Measurements from ENCODE around the gene SPECC1.

Gene SPECC1

DNA sequence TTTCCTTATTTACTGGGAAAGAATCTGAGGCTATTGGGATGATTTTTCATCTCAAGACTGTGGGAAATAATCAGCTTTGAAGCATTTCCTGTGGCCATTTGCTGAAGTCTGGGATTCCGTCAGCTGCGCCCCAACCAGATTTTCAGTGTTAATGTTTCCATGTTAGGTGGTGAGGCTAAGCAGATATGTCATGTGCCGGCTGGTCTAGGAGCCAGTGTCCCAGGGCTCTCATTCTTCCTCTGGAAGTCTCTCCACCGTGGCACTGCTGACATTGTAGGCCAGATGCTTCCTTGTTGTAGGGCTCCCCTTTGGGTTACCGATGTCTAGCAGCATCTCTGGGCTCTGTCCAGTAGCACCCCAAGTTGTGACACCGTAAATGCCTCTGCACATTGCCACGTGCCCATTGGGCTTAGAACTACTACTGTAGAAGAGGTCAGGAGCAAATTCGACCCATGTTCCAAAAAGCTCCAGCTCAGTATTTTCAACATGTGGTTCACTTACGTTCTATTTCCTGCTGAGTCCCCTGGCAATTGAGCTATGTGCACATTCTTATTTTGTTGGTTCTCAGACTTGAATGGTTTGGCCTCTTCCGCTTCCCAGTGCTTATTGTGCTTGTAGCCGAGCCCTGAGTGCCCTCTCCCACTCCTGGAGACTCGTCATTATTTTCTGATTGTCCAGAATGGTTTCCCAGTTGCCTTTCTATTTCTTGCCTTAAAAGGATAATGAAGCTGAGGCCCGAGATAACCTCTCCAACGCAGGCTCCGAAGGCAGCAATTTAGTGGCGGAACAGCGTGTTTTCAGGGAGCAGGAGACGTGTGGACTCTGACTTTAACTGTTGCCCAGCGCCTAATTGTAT lies 82.2 kb downstream of the SPECC1 start:
- DNase-seq (ENCODE audit: low read depth), result peak; percentile 80

DNA sequence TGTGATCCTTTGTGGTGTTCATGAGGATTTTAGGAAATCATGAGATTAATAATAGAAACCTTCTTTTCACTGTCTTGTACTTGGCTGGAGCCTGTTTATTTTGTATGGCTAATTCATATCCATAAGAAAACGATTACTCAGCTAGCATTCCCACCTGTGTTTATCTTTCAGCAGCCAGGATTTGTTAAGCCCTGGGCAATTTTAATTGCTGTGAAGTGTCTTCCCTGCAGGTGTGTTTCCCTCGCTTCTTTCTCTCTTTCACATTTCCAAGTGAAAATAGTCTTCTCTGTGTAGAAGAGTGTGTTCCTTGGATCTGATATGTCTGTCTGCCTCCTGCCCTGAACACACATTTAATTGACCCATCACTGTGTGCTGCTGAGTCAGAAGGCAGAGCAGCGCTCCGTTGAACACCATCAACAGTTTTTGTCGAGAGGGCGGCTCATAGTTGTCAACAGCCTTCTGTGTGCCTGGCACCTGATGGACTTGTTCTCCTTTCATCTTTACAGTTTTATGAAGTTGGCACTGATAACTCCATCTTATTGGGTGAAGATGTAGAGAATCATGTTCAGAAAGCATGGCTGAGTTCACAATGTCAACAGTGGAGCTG lies 83.2 kb downstream of the SPECC1 start:
- TF ChIP-seq, protein P1, sequence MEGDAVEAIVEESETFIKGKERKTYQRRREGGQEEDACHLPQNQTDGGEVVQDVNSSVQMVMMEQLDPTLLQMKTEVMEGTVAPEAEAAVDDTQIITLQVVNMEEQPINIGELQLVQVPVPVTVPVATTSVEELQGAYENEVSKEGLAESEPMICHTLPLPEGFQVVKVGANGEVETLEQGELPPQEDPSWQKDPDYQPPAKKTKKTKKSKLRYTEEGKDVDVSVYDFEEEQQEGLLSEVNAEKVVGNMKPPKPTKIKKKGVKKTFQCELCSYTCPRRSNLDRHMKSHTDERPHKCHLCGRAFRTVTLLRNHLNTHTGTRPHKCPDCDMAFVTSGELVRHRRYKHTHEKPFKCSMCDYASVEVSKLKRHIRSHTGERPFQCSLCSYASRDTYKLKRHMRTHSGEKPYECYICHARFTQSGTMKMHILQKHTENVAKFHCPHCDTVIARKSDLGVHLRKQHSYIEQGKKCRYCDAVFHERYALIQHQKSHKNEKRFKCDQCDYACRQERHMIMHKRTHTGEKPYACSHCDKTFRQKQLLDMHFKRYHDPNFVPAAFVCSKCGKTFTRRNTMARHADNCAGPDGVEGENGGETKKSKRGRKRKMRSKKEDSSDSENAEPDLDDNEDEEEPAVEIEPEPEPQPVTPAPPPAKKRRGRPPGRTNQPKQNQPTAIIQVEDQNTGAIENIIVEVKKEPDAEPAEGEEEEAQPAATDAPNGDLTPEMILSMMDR (conservative IDR thresholded peaks at IDR 0.05; ENCODE audit: low read length), result no peak
- H3K4me3 ChIP-seq (ENCODE audit: low read length), result no peak overlapping the region
- DNase-seq (ENCODE audit: low read depth), result no peak

More for the DNA sequence above, 82.2 kb downstream of the SPECC1 start:
- TF ChIP-seq, protein P1 (conservative IDR thresholded peaks at IDR 0.05; ENCODE audit: low read length), result no peak
- no peak overlapping the region for H3K4me3 ChIP-seq (ENCODE audit: low read length)

DNA sequence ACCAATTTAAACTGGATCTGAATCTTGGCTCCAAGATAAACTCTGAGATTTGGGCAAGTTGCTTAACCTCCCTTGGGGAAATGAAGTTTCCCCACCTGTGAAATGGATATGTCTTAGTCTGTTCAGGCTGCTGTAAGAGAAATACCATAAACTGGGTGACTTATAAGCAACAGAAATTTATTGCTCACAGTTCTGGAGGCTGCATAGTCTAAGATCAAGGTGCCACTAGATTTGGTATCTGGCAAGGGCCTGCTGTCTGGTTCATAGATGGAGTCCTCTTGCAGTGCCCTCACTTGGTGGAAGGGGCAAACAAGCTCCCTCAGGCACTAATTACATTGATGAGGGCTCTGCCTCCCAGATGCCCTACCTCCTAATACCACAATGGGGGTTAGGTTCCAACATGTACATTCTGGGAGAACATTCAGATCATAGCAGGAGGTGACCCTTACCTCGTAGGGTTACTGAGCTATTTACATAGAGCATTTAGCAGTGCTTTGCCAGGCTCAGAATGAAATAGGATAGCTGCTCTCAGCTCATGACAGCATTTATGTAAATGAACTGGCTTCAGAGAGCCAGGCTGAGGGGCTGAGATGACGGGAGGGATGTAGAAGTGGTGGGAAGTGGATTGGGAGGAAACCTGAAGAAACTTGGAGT lies 83.9 kb downstream of the SPECC1 start:
- TF ChIP-seq, protein P1 (conservative IDR thresholded peaks at IDR 0.05; ENCODE audit: low read length), result no peak
- DNase-seq (ENCODE audit: low read depth), result no peak
- no peak overlapping the region for H3K4me3 ChIP-seq (ENCODE audit: low read length)

DNA sequence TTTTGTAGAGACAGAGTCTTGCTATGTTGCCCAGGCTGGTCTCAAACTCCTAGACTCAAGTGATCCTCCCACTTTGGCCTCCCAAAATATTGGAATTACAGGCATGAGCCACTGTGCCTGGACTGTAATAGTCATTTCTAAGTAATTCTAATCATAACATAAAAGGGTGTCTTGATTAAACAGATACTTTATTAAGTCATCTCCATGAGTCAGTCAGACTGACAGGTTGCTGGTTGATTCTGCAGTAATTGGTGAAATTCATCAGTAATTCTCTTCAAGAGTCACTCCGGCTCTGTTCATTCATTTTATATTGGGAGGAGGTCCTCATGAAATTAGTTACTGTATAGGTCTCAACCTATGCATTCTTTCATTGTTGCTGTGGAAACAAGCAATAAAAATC lies 85.6 kb downstream of the SPECC1 start:
- TF ChIP-seq, protein P1 (conservative IDR thresholded peaks at IDR 0.05; ENCODE audit: low read length), result no peak

DNA sequence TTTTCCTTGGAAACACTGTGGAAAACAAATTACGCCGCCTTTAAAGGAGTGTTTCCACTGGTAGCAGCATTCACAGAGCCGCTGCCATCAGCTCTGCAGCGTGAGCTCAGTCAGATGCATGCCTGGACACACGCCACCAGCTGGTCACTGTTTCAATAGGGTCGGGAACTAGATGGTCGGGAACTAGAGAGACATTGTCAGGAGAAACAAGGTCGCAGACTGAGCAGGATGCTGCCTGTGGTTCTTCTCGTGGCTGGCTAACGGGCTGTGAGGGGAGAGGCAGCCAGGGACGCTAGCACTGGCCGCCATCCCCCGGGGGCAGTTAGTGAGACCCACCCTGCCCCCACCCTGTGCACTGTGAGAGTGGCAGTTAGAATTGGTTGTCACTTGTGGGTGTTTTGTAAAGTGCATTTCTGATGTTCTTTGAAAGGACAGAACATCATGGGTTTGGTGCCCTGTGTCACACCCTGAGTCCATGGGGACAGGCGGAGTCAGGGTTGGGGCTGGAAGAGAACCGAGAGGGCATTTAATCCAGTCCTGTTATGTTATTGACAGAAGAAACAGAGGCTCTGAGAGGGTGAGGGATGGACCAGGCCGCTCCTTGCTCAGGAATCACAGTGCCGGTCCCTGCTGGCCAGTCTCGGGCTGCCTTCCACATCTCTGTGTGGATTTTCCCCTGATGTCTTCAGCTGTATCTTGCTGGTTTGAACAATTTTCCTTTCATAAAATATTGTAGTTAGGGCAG lies 86.3 kb downstream of the SPECC1 start:
- TF ChIP-seq, protein P1 (conservative IDR thresholded peaks at IDR 0.05; ENCODE audit: low read length), result peak; percentile 52
- peak; percentile 35 for DNase-seq (ENCODE audit: low read depth)
- no peak overlapping the region for H3K4me3 ChIP-seq (ENCODE audit: low read length)

More for the DNA sequence above, 85.6 kb downstream of the SPECC1 start:
- no peak overlapping the region for H3K4me3 ChIP-seq (ENCODE audit: low read length)
- DNase-seq (ENCODE audit: low read depth), result no peak

DNA sequence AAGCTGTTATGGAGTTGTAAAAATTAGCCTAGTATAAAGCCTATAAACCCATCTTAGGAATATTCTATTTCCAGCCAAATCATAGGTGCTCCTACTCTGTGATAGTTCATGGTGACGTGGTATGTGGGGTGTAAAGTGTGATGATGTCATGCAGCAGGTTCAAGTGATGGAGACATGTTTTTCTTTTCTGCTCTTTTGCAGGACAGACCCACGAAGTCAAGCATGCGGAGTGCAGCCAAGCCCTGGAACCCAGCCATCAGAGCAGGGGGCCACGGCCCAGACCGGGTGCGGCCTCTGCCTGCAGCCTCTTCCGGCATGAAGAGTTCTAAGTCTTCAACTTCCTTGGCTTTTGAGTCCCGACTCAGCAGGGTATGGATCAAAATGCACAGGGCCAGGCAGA lies 87.3 kb downstream of the SPECC1 start:
- DNase-seq (ENCODE audit: low read depth), result no peak
- H3K4me3 ChIP-seq (ENCODE audit: low read length), result no peak overlapping the region
- TF ChIP-seq, protein P1 (conservative IDR thresholded peaks at IDR 0.05; ENCODE audit: low read length), result no peak

Measured in AG10803 (cell line).